Anterior cingulate cortex (tissue), 58 donors: ENCODE results near the gene PROSER2.
"Not testable (repeated sequence)": the region's sequence is repeated elsewhere in the genome, so short reads cannot be mapped to it uniquely, and the experiment has no call there.

Experiments used
- DNase-seq, 58 donors: peaks; one replicate each; lab custom pipeline; 2025; lab: John Stamatoyannopoulos, UW

Gene PROSER2

DNA sequence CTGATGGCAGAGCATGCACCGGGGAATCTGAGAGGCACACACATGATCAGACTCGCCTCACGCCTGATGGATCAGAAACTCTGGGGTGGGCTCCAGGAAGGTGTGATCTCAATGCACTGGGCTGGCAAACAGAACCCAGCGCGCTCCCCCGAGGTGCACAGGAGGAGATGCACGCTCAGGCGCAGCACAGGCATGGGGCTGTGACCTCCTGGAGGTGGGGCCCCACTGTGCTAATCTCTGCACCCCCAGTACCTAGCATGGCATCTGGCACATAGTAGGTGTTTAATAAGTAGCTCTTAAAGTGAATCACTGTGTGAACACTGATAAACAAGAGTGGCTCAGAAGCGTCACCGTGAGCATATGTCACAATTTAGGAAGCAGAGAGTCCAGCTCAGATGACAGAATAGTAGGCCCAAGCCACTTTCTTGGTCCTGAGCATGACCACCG is 57.9 kb downstream of the PROSER2 start:
- DNase-seq, result no peak

DNA sequence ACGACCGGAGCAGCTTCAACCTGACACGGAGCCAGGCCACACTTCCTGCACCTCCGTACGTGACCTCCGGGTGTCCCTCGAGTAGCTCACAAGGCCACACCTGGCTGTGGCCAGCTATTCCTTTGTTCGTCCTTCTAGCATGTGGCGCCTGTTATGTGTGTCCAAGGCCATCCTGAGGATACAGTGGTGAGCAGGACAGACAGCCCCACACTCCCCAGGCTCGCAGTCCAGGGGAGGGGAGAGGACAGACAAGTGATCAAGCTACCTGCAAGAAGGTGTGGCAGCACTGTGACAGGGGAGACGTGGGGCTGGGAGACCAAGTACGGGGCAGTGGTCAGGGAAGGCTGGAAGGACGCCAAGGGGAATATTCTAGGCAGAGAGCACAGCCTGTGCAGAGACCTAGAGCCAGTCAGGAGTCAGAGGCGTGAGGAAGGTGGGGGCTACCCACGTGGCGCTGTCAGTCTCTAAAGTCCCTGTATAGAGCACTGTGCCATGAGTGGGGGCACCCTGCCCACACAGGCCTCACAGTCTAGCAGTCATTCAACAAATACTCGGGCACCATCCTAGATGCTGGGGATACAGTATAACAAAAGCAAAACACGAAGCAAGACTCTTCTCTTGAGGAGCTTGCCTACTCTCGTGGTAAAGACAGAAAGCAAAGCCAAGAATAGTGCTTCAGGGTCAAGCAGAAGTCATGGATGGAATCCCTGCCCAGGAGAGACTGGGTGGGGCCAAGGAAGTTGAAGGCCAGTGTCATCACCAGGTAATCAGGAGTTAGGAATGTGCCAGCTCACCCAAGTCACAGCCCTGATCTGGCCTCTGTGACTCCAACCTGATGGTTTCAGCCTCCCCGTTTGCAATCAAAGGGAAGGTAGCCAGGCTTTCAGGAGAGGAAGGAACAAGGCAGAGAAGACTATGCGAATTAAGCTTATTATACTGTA is 58.6 kb downstream of the PROSER2 start:
- DNase-seq, result no peak

DNA sequence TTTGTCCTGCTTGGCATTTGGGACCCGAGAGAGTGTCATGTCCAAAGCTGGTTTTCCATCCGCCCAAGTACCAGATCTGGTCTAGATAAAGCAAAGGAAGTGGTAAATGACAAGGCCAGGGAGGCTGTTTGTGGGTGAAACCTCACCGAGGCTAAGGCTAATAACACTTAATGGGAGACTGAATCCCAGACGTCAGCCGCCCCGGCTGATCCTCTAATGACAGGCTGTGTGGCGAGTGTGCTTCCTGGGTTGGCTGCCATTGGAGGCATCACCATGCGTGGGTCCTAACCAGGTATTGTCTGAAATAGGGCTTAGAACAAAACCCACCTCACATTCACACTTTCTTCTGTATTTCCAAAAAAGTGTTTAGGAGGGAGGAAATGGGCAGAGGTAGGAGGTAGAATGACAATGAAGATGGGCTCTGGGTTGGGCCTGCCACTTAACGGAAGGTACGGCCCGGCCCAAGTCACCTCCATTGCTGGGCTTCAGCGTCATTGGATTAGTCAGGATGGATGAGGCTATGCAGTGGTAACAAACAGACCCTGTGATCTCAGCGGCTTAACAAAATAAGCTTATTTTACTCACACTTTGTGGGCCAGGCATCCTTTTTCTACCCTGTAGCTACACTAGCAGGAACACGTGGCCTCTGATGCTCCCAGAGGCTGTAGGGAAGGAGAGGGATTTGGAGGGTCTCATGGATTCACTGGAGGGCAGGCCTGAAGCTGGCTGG is 59.7 kb downstream of the PROSER2 start:
- DNase-seq, result no peak

DNA sequence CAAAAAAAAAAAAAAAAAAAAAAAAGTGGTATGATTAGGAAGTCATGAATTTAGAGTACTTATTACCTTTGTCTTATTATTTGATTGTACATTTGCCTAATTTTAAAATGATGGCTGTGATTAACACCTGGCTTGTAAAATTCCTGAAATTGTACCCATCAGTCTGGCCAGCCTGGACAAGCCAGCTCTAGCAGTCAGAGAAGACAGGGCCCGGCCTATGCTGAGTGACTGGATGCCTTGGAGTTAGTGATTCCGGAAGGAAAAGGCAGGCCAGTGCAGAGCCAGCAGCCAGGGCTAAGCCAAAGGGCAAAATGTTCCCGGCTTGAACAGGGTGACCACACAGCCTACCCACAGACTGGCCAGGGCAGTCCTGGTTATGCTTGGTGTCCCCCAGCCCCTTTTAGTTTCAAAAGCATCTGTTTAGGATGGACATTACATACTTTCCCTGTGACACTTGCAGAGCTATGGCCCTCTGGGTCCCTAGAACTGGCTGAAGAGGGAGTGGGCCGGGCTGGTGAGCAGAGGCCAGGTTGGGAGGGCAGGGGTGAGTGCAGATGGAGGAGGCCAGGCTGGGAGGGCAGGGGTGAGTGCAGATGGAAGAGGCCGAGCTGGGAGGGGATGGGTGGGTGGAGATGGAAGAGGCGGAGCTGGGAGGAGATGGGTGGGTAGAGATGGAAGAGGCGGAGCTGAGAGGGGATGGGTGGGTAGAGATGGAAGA is 61.7 kb downstream of the PROSER2 start:
- DNase-seq, result no peak

DNA sequence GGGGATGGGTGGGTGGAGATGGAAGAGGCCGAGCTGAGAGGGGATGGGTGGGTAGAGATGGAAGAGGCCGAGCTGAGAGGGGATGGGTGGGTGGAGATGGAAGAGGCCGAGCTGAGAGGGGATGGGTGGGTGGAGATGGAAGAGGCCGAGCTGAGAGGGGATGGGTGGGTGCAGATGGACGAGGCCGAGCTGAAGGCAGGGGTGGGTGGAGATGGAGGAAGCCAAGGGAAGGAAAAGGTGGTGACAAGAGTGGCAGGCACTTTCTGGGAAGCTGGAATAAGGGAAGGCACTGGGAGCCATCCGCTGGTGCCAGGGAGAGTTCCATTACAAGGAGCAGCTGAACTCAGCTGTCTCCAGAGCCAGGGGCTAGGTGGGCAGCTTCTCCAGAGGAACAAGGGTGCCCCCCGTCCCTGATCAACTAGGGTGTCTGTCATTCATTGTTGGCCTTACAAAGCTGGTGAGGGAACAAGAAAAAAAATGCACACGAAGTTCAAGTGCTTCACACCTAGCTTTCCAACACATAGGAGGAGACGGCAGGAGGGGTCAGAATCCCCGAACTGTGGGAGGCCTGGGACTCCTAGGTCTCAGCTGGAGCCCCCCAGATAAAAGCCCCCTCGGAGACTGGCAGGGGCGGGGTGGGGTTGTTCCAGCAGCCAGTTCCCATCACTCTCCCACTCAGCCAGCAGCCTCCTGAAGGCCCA is 62.4 kb downstream of the PROSER2 start:
- no peak for DNase-seq

DNA sequence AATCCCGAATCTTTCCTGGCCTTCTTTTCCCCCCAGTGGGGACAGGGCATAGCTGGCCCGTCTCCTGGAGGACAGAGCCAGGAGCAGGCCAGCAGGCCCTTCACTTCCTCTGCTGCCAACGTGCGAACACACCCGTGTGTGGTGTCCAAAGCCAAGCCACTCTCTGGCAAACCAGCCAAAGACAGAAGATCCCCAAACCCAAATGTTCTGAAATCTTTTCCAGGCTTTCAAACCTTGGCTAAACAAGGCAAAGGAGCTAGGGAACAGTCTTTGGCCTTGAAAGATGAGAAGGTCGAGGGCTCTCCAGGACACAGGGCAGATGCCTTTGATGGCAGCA is 63.0 kb downstream of the PROSER2 start:
- no peak for DNase-seq

DNA sequence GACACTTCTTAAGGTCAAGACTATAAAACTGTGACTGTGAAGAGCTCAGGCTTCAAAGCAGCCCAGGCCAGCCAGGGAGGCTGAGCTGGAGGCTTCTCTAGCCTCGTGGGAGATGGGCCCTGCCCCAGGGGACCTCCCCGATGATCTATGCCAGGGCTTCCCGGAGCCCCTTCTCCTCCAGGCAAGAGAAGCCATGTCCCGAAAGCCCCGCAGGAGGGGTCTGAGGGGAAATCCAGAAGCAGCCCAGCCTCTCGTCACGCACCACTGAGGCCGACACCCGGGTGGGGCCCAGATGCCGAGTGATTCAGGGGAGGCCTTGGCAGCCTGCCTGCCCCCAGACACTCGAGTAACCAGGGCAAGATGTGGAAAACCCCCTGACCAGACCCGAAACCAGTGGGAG is 63.7 kb downstream of the PROSER2 start:
- no peak for DNase-seq

DNA sequence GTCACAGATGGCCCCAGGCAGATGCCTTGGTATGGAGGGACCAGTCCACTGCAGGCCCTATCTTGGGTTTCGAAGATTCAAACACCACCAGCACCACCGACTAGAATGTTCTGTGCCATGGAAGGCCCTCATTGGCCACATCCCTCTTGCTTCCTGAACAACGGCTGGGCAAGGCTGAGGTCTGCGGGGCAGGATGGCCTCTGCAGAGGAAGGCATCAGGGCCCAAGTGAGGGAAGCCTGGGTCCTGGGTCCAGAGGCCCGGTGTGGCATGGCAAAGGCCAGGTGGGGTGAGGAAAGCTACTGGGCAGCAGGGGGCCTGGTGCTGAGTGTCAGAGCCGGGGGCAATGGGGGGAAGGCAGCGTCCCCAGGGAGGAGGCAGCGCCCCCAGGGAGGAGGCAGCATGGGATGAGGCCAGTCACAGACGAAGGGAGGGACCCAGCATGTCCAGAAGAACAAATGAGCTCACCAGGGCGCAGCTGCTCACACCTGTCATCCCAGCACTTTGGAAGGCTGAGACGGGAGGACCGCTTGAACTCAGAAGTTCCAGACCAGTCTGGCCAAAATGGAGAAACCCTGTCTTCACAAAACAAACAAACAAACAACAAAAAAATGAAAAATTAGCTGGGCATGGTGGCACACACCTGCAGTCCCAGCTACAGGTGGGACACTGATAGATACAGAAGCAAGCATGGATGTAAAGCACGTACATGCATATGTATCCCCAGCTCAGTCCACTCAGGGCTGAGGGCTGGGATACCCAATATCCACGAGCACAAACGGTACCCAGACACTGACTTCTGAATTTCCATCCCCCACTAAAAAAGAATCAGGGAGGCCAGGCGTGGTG is 64.4 kb downstream of the PROSER2 start:
- no peak for DNase-seq

DNA sequence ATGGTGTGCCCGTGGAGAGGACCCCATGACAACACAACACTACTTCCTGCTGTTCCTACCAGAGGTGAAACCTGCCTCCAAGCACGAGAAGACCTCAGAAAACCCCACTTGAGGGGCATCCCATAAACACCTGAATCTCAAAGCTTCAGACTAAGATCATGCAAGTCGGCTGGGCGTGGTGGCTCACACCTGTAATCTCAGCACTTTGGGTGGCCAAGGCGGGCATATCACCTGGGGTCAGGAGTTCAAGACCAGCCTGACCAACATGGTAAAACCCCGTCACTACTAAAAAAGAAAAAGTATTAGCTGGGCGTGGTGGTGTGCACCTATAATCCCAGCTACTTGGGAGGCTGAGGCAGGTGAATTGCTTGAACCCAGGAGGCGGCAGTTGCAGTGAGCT is 66.1 kb downstream of the PROSER2 start:
- not testable (repeated sequence) for DNase-seq

DNA sequence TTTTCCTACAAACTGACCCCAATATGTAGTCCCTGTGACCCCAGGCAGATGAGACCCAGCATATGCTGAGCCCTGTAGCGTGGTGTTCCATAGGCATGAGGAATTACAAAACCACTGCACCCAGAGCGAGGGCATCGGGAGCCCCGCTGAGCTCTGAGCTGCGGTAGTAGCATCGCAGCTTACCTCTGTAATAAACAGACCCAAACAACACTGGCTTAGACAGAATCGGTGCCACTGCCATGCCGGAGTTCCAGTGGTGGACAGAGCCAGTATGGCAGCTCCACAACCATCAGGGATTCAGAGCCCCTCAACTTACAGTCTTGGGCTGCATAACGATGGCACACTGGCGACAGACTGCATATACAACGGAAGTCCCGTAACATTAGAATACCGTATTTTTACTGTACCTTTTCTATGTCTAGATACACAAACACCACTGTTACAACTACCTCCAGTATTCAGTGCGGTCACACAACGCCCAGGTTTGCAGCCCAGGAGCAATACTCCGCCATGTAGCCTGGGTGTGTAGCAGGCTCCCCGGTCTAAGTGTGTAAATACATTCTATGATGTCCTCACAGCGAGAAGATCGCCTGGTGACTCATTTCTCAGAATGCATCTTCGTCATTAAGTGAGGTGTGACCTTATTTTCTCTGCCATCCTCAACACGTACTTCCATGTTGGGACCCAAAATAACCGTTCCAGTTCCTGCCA is 68.8 kb downstream of the PROSER2 start:
- DNase-seq, result no peak

DNA sequence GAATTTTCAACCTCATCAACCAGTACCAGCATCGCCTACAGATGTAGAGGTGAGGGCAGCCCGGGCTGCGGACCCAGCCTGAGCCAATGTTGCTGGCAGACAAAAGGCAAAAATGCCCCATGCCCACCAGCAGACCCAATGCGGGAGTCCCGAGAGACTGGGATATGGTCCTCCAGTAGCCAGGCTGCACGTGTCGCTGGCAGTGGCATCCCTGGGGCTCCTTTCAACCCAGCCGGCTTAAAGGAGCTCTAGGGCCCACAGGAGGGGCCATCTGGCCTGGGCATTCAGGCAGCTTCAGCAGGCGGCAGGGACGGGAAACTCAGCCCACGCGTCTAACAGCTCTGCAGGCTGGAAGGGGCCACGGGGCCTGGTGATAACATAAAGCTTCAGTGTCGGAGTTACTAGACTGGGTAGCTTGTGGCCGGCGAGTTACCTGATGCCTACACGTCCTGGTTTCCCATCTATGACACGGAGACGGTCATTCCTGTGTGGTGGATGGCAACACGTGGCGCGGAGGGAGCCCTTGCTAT is 70.7 kb downstream of the PROSER2 start:
- DNase-seq, result no peak

DNA sequence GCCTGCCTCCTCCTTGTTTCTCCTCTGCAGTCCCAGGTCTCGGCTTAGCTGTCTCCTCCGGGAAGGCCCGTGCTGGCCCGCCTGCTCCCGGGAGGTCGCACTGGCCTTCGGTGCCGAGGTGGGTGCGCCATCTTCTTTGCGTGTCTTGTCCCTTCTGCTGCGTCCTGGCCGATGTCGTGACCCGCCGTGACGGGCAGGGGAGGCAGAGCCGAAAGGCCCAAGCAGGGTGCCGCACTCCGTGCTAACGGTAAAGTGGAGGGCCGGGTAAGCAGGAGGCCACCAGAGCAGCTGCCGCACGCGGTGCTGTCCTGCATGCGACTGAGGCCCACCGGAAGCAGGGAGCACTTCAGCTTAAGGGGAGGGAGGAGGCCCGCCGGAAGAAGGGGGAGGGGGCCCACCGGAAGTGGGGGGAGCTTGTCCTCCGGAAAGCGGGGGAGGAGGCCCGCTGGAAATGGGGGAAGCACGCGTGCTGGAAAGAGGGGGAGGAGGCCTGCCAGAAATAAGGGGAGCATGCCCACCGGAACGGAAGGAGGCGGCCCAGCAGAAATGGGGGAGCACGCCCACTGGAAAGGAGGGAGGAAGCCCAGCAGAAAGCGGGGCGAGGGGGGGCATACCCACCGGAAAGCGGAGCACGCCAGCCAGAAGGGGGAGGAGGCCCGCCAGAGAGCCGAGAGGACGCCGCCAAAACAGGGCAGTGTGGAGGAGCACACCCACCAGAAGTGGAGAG is 71.4 kb downstream of the PROSER2 start:
- DNase-seq, result no peak

DNA sequence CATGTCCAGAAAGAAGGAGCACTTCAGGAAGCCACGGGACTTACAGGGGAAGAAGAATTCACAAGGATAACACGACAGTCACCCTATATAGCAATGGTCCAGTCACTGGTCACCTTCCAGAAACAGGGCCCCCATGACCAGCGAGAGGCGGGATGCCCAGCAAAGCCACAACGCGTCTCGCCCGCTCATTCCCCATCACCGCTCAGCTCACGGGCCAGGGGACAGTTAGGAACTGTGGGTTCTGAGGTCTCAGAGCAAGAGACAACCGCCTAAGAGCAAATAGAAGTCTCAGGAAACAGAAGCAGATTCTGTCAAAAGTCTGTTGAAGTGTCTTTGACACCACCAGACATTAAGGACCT is 71.9 kb downstream of the PROSER2 start:
- DNase-seq, result no peak

DNA sequence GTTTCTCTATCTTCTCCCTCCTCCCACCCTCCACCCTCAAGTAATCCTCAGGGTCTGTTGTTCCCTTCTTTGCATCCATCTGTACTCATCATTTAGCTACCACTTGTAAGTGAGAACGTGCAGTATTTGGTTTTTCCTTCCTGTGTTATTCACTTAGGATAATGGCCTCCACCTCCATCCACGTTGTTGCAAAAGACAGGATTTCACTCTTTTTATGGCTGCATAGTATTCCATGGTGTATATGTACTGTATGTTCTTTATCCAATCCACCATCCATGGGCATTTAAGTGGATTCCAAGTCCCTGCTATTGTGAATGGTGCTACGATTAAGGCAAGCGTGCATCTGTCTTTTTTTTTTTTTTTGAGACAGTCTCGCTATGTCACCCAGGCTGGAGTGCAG is 72.4 kb downstream of the PROSER2 start:
- no peak for DNase-seq

DNA sequence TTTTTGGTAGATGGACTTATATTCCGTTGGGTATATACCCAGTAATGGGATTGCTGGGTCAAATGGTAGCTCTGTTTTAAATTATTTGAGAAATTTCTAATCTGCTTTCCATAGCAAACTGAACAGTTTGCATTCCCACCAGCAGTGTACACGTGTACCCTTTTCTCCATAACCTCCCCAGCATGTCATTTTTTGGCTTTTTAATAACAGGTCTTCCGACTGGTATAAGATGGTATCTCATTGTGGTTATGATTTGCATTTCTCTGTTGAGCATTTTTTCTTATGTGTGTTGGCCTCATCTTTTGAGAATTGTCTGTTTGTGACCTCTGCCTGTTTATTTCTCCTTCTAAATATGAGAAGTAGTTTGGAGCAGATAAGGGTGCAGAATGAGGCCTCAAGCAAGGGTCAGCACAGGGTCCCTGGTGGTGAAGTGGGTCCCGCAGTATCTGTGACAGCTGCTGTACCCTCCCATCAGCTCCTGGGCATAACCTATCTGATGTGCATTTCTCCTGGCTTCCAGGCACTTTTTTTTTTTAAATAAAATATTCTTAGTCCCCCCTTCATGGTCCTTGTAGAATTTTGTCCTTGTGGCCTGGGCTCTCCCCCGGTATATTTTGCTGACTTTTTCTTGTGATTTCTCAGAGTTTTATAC is 73.5 kb downstream of the PROSER2 start:
- DNase-seq, result no peak

DNA sequence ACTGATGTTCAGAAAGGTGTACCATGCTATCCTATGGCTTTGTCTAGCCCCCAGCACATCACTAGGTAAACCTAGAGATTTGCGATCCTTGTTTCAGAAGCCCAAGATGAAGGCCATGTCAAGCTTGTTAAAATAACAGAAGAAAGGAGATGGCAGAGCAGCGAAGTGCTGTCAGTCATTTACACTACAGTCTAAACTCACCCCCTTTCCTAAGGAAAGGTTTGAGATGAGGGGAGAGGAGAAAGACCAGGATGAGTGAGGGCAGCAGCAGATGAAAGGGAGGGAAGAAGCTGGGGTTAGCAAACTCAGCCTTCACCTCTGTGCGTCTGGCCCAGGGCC is 74.8 kb downstream of the PROSER2 start:
- no peak for DNase-seq

DNA sequence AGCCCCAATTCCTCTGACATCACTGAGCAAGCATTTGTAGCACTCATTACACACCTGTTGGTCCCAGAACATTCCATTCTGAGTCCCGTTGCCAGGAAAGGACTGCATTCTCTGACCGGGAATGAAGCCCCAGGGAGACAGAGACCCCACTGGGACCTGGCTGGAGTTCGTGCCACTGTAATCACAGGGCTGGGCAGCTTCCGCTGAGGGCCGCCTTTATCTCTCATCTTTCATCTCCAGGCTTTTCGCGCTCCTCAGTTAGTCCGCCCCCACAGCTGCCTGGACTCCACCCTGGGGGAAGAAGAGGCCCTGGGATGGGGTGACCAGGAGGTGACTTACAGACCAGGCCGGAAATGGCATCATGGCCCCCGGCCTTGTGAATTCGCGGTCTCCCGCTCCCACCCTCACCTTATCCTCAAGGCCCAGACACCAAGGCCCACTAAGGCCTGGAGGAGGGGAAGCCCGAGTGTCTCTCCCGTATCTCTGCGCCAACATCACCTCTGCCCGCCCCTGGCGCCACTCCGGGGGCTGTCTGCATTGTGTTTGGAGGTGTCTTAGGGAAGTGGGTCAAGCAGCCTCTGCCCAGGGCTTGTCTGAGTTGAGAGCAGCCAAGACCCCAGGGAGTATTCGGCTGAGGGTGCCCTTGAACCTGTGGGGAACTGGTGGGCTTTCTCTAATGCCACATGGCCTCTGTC is 75.4 kb downstream of the PROSER2 start:
- no peak for DNase-seq
